HCT116 (cell line): ENCODE results near the gene TTF2. TPM values are rescaled to one million over a fixed set of nuclear protein-coding genes. Genes with fewer than 3 reads are reported as not detected.

Source experiments
- ATAC-seq: fragments of 200-7000 bp; cut with Tn5 transposase; 2 replicates; pipeline ENCODE4 v1.9.1; 2020; ENCODE audit warnings: mild to moderate bottlenecking, moderate library complexity
- BruUV-seq: library from RNA; stranded (reverse); fragments of 400-500 nt; replicated peaks from 2 replicates; lab custom pipeline; 2021; lab: Mats Ljungman, UMichigan
- CTCF ChIA-PET: fragments of 300-600 bp; sonication (Branson Sonifier 250); formaldehyde crosslinking; loops from one replicate; lab custom pipeline; 2021; ENCODE audit warnings: antibody characterized with exemption; lab: Charles Lee
- POLR2A ChIA-PET: fragments of 300-600, 350-600 bp; sonication (Branson Sonifier 250); formaldehyde crosslinking; loops from one replicate; lab custom pipeline; 2021; ENCODE audit warnings: antibody characterized with exemption; lab: Charles Lee
- RAD21 ChIA-PET, 2 experiments: fragments of 300-600 bp; sonication (Branson Sonifier 250); formaldehyde crosslinking; loops; one replicate each; lab custom pipeline; 2023; ENCODE audit warnings: low total read pairs in 2 of 2; ENCODE audit not compliant: uncharacterized antibody in 2 of 2, unreplicated experiment in 2 of 2, low non-redundant PET in 1 of 2; lab: Charles Lee
- DNase-seq: peaks from one replicate; pipeline ENCODE4 v3.0.0-alpha.2; 2010; ENCODE audit warnings: low read depth, low spot score
- H2AFZ ChIP-seq: fragments of 200-600 bp; shearing (Covaris generic), sonication (generic); 2 replicates; pipeline ENCODE4 v1.6.1; 2017; ENCODE audit warnings: low read depth, mixed run types, mixed read lengths, antibody characterized with exemption, low read length; ENCODE audit not compliant: poor library complexity, severe bottlenecking
- H3K27ac ChIP-seq: 2 replicates; pipeline ENCODE4 v1.5.1; 2012; ENCODE audit warnings: low read depth, low read length
- H3K27me3 ChIP-seq: fragments of 200-600 bp; sonication (generic); 2 replicates; pipeline ENCODE4 v1.6.1; 2016; ENCODE audit warnings: mixed run types, low read length, mixed read lengths; ENCODE audit not compliant: insufficient read depth
- H3K36me3 ChIP-seq, 2 experiments: fragments of 200-500 bp in 1 of 2; fragments of 200-600 bp in 1 of 2; sonication (Bioruptor generic) in 1 of 2; sonication (generic) in 1 of 2; 2 replicates each; pipeline versions ENCODE4 v1.5.1 to v1.6.1; 2014 to 2016; ENCODE audit warnings: low read length in 2 of 2, inconsistent platforms in 1 of 2, mixed read lengths in 1 of 2, mixed run types in 1 of 2; ENCODE audit not compliant: insufficient read depth in 2 of 2, control insufficient read depth in 1 of 2
- H3K4me1 ChIP-seq, 2 experiments: fragments of 200-600 bp in 1 of 2; sonication (generic) in 1 of 2; 2 replicates each; pipeline versions ENCODE4 v1.5.1 to v1.6.1; 2012 to 2017; ENCODE audit warnings: low read length in 2 of 2, inconsistent platforms in 1 of 2, mild to moderate bottlenecking in 1 of 2, mixed read lengths in 1 of 2, mixed run types in 1 of 2, moderate library complexity in 1 of 2; ENCODE audit not compliant: insufficient read depth in 2 of 2, control insufficient read depth in 1 of 2
- H3K4me2 ChIP-seq: fragments of 200-600 bp; sonication (generic); 2 replicates; pipeline ENCODE4 v1.6.1; 2017; ENCODE audit warnings: mixed run types, low read length, mixed read lengths
- H3K4me3 ChIP-seq, 2 experiments: fragments of 200-600 bp in 1 of 2; sonication (generic) in 1 of 2; replicated peaks in 1 of 2; 2 replicates each; pipeline ENCODE4 v1.5.1; 2011 to 2016; ENCODE audit warnings: low read length in 2 of 2, control low read depth in 1 of 2, low read depth in 1 of 2, mild to moderate bottlenecking in 1 of 2, mixed read lengths in 1 of 2, mixed run types in 1 of 2
- H3K79me2 ChIP-seq: fragments of 200-600 bp; sonication (generic); 2 replicates; pipeline ENCODE4 v1.6.1; 2017; ENCODE audit warnings: mild to moderate bottlenecking, mixed run types, low read length, moderate library complexity, mixed read lengths; ENCODE audit not compliant: insufficient read depth
- H3K9ac ChIP-seq: fragments of 200-600 bp; sonication (generic); 2 replicates; pipeline ENCODE4 v1.6.1; 2016; ENCODE audit warnings: low read length, mixed read lengths
- H3K9me2 ChIP-seq: fragments of 200-600 bp; sonication (generic), shearing (Covaris generic); 2 replicates; pipeline ENCODE4 v1.6.1; 2017; ENCODE audit warnings: mixed run types, mild to moderate bottlenecking, moderate library complexity; ENCODE audit not compliant: insufficient read depth
- H3K9me3 ChIP-seq, 2 experiments: fragments of 200-500 bp in 1 of 2; fragments of 200-600 bp in 1 of 2; sonication (Bioruptor generic) in 1 of 2; sonication (generic) in 1 of 2; 2 replicates each; pipeline ENCODE4 v1.6.1; 2014 to 2017; ENCODE audit warnings: low read length in 2 of 2, mixed read lengths in 2 of 2, inconsistent platforms in 1 of 2, low read depth in 1 of 2, mild to moderate bottlenecking in 1 of 2, mixed run types in 1 of 2, moderate library complexity in 1 of 2; ENCODE audit not compliant: control insufficient read depth in 1 of 2, insufficient read depth in 1 of 2
- H4K20me1 ChIP-seq: fragments of 200-600 bp; sonication (generic), shearing (Covaris generic); 2 replicates; pipeline ENCODE4 v1.6.1; 2017; ENCODE audit warnings: mixed run types, mild to moderate bottlenecking, moderate library complexity; ENCODE audit not compliant: insufficient read depth
- CBX3 ChIP-seq: IDR thresholded peaks from 2 replicates; pipeline ENCODE4 v1.6.1; 2012; ENCODE audit warnings: low read depth
- CEBPB ChIP-seq: IDR thresholded peaks from 2 replicates; pipeline ENCODE4 v1.6.1; 2012; ENCODE audit warnings: low read depth
- ELF1 ChIP-seq: IDR thresholded peaks from 2 replicates; pipeline ENCODE4 v1.6.1; 2012; ENCODE audit warnings: low read depth, borderline replicate concordance
- EZH2 ChIP-seq: fragments of 200-600 bp; sonication (generic); IDR thresholded peaks from 2 replicates; pipeline ENCODE4 v1.6.1; 2017; ENCODE audit warnings: antibody characterized with exemption, mixed run types
- EZH2phosphoT487 ChIP-seq: fragments of 200-600 bp; IDR thresholded peaks from 2 replicates; pipeline ENCODE4 v1.6.1; 2018; ENCODE audit warnings: antibody characterized with exemption, borderline replicate concordance
- FOSL1 ChIP-seq: IDR thresholded peaks from 2 replicates; pipeline ENCODE4 v1.6.1; 2012; ENCODE audit warnings: low read depth
- JUND ChIP-seq: IDR thresholded peaks from 2 replicates; pipeline ENCODE4 v1.6.1; 2012
- POLR2AphosphoS5 ChIP-seq: IDR thresholded peaks from 2 replicates; pipeline ENCODE4 v1.6.1; 2011; ENCODE audit warnings: mild to moderate bottlenecking, low read depth, low read length, moderate library complexity
- RAD21 ChIP-seq: IDR thresholded peaks from 2 replicates; pipeline ENCODE4 v1.6.1; 2012; ENCODE audit warnings: low read depth, mild to moderate bottlenecking
- TCF7L2 ChIP-seq: IDR thresholded peaks from 2 replicates; pipeline ENCODE4 v1.7.0; 2011; ENCODE audit warnings: borderline replicate concordance, inconsistent platforms; ENCODE audit not compliant: insufficient read depth, insufficient read length; ENCODE audit errors: extremely low read depth
- YY1 ChIP-seq: IDR thresholded peaks from 2 replicates; pipeline ENCODE4 v1.6.1; 2011; ENCODE audit warnings: low read length, low read depth, moderate library complexity, mild to moderate bottlenecking; ENCODE audit not compliant: insufficient replicate concordance; ENCODE audit errors: extremely low read depth
- ZFX ChIP-seq: fragments of 450-650 bp; IDR thresholded peaks from 2 replicates; pipeline ENCODE4 v1.6.1; 2017
- intact Hi-C: fragments of 100-400 bp; cut with micrococcal nuclease; formaldehyde crosslinking; loops from 2 replicates; pipeline ENCODE4 v1.10.0; 2022
- total RNA-seq: library from RNA; stranded (reverse); gene quantifications from one replicate; pipeline ENCODE4 v1.2.1, GENCODE V29; 2021; ENCODE audit not compliant: unreplicated experiment
- TF ChIP-seq, protein P1 (sequence below): IDR thresholded peaks from 2 replicates; pipeline ENCODE4 v1.6.1; 2012
- TF ChIP-seq, protein P2 (sequence below): IDR thresholded peaks from 2 replicates; pipeline ENCODE4 v1.6.1; 2012
- TF ChIP-seq, protein P3 (sequence below): IDR thresholded peaks from 2 replicates; pipeline ENCODE4 v1.6.1; 2012; ENCODE audit warnings: low read depth
- TF ChIP-seq, protein P4 (sequence below): IDR thresholded peaks from 2 replicates; pipeline ENCODE4 v1.6.1; 2011; ENCODE audit warnings: mild to moderate bottlenecking, low read length, moderate library complexity; ENCODE audit not compliant: insufficient replicate concordance; ENCODE audit errors: extremely low read depth
- TF ChIP-seq, protein P5 (sequence below), 3 experiments: fragments of 200-600 bp in 1 of 3; sonication (generic) in 1 of 3; IDR thresholded peaks in 2 of 3; conservative IDR thresholded peaks in 1 of 3; 2 replicates each; pipeline ENCODE4 v1.5.1; 2012 to 2017; ENCODE audit warnings: low read depth in 2 of 3, low read length in 2 of 3, antibody characterized with exemption in 1 of 3, borderline replicate concordance in 1 of 3, control low read depth in 1 of 3, mild to moderate bottlenecking in 1 of 3, mixed read lengths in 1 of 3, mixed run types in 1 of 3, moderate library complexity in 1 of 3; ENCODE audit not compliant: insufficient read depth in 1 of 3

TTF2 gene
- total RNA-seq, 1 experiment from 2014 or later: 60.3 TPM

DNA sequence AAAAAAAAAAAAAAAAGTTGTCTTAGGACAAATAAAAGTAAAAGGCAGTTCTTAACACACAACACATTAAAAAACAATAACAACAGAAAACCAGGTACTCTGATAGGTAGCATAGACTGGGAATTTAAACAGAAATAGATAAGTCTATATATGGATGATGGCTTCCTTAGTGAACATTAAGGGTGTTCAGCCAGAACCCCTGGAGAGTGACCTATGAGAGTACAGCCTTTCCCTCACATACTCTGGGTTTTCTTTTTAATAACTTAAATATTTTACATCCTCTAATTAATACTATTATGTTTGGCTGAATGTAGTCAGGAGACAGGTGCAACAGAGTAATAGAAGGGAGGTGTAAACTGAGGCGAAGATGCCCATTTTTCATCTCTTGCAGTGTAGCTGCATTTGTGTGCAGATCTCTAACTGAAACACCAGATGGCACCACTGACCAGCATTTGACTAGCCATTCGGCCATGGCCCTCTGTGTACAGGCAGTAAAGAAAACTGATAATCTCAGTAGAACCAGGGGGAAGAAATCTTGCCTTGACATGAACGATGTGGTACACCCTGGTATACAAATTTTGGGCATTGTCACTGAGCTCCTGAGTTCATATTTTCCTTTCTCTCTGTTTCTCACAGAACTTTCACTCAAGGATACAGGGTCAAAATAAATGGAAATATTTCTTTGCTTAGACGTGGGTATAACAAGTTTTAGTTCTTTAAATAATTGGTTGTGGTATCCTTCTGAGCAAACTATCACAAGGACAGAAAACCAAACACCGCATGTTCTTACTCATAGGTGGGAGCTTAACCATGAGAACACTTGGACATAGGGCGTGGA is 7.6 kb downstream of the TTF2 start:
- TF ChIP-seq CBX3 (no peak), YY1 (no peak), EZH2phosphoT487 (no peak), POLR2AphosphoS5 (no peak), FOSL1 (no peak), JUND (no peak), RAD21 (peak; percentile 89), TCF7L2 (no peak), CEBPB (no peak), EZH2 (no peak), ZFX (no peak), ELF1 (no peak)
- TF ChIP-seq, protein P1, sequence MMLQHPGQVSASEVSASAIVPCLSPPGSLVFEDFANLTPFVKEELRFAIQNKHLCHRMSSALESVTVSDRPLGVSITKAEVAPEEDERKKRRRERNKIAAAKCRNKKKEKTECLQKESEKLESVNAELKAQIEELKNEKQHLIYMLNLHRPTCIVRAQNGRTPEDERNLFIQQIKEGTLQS: no peak
- TF ChIP-seq, protein P2, sequence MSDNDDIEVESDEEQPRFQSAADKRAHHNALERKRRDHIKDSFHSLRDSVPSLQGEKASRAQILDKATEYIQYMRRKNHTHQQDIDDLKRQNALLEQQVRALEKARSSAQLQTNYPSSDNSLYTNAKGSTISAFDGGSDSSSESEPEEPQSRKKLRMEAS: no peak
- TF ChIP-seq, protein P3, sequence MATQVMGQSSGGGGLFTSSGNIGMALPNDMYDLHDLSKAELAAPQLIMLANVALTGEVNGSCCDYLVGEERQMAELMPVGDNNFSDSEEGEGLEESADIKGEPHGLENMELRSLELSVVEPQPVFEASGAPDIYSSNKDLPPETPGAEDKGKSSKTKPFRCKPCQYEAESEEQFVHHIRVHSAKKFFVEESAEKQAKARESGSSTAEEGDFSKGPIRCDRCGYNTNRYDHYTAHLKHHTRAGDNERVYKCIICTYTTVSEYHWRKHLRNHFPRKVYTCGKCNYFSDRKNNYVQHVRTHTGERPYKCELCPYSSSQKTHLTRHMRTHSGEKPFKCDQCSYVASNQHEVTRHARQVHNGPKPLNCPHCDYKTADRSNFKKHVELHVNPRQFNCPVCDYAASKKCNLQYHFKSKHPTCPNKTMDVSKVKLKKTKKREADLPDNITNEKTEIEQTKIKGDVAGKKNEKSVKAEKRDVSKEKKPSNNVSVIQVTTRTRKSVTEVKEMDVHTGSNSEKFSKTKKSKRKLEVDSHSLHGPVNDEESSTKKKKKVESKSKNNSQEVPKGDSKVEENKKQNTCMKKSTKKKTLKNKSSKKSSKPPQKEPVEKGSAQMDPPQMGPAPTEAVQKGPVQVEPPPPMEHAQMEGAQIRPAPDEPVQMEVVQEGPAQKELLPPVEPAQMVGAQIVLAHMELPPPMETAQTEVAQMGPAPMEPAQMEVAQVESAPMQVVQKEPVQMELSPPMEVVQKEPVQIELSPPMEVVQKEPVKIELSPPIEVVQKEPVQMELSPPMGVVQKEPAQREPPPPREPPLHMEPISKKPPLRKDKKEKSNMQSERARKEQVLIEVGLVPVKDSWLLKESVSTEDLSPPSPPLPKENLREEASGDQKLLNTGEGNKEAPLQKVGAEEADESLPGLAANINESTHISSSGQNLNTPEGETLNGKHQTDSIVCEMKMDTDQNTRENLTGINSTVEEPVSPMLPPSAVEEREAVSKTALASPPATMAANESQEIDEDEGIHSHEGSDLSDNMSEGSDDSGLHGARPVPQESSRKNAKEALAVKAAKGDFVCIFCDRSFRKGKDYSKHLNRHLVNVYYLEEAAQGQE: no peak
- TF ChIP-seq, protein P4, sequence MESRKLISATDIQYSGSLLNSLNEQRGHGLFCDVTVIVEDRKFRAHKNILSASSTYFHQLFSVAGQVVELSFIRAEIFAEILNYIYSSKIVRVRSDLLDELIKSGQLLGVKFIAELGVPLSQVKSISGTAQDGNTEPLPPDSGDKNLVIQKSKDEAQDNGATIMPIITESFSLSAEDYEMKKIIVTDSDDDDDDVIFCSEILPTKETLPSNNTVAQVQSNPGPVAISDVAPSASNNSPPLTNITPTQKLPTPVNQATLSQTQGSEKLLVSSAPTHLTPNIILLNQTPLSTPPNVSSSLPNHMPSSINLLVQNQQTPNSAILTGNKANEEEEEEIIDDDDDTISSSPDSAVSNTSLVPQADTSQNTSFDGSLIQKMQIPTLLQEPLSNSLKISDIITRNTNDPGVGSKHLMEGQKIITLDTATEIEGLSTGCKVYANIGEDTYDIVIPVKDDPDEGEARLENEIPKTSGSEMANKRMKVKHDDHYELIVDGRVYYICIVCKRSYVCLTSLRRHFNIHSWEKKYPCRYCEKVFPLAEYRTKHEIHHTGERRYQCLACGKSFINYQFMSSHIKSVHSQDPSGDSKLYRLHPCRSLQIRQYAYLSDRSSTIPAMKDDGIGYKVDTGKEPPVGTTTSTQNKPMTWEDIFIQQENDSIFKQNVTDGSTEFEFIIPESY: no peak
- TF ChIP-seq, protein P5, sequence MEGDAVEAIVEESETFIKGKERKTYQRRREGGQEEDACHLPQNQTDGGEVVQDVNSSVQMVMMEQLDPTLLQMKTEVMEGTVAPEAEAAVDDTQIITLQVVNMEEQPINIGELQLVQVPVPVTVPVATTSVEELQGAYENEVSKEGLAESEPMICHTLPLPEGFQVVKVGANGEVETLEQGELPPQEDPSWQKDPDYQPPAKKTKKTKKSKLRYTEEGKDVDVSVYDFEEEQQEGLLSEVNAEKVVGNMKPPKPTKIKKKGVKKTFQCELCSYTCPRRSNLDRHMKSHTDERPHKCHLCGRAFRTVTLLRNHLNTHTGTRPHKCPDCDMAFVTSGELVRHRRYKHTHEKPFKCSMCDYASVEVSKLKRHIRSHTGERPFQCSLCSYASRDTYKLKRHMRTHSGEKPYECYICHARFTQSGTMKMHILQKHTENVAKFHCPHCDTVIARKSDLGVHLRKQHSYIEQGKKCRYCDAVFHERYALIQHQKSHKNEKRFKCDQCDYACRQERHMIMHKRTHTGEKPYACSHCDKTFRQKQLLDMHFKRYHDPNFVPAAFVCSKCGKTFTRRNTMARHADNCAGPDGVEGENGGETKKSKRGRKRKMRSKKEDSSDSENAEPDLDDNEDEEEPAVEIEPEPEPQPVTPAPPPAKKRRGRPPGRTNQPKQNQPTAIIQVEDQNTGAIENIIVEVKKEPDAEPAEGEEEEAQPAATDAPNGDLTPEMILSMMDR (IDR thresholded peaks at IDR 0.05 in 2 of 3, conservative IDR thresholded peaks at IDR 0.05 in 1 of 3; ENCODE audit: borderline replicate concordance in 1 of 3, insufficient read depth in 1 of 3, low read depth in 2 of 3, low read length in 2 of 3): peak; percentile 69 to 74 (median 69)
- Histone ChIP-seq H3K27ac (no peak overlapping the region), H3K9ac (no peak overlapping the region), H3K4me2 (no peak overlapping the region), H3K36me3 (peaks cover 0 to 12% of the 10 kb centered on the region in 2 experiments; a peak in 1 of 4 replicates), H3K9me2 (no peaks in the 10 kb centered on the region), H3K27me3 (no peaks in the 10 kb centered on the region), H3K9me3 (no peaks in the 10 kb centered on the region), H2AFZ (no peak overlapping the region), H3K79me2 (peaks cover 63% of the 10 kb centered on the region), H3K4me1 (no peaks in the 10 kb centered on the region), H3K4me3 (no peak overlapping the region), H4K20me1 (no peaks in the 10 kb centered on the region)
- intact Hi-C loops: loop anchor here (1.0 to 10.0 kb wide), 4 partner anchors 61 to 827 kb away; no protein-coding TSS in a partner anchor
- CTCF ChIA-PET: interaction anchor here (0.6 to 9.0 kb wide), 13 partner anchors 25 to 828 kb away, joined by 3 to 101 read pairs (median 4); partner anchors contain the start of gene MAN1A2
- RAD21 ChIA-PET: interaction anchor here (0.6 to 1.4 kb wide), 6 partner anchors 61 to 626 kb away, joined by 3 to 12 read pairs (median 6); no protein-coding TSS in a partner anchor
- BruUV-seq: no TSS peak
- ATAC-seq: peak; percentile 95
- POLR2A ChIA-PET: no interaction called here
- DNase-seq: peak; percentile 18
